Keratinocyte (primary cell): ENCODE measurements around the gene LRRC73. TPM values are rescaled to one million over a fixed set of nuclear protein-coding genes. Genes with fewer than 3 reads are reported as not detected.
A peak's percentile ranks its signal among the peaks of the same experiment; 100 is the strongest.

ENCODE experiments used
- DNase-seq: peaks from one replicate; pipeline ENCODE4 v3.0.0-alpha.2; 2011; ENCODE audit warnings: low read depth, missing footprints, low spot score
- FAIRE-seq: peaks from 2 replicates; lab custom pipeline; 2011; peaks lifted over from hg19 to GRCh38; lab: Jason Lieb, UNC
- H2AFZ ChIP-seq: 2 replicates; pipeline ENCODE4 v1.6.0; 2012; ENCODE audit warnings: low read length, control low read depth, inconsistent platforms; ENCODE audit not compliant: control insufficient read depth
- H3K27ac ChIP-seq: 2 replicates; pipeline ENCODE4 v1.5.1; 2011; ENCODE audit warnings: low read length; ENCODE audit not compliant: control insufficient read depth, insufficient read depth
- H3K27me3 ChIP-seq: 3 replicates; pipeline ENCODE4 v1.6.0; 2011; ENCODE audit warnings: low read length; ENCODE audit not compliant: control insufficient read depth, insufficient read depth; ENCODE audit errors: extremely low read depth
- H3K36me3 ChIP-seq, 2 experiments: 2 replicates in 1 of 2; 3 replicates in 1 of 2; pipeline ENCODE4 v1.5.1; 2011; ENCODE audit warnings: low read length in 2 of 2, mild to moderate bottlenecking in 1 of 2; ENCODE audit not compliant: control insufficient read depth in 2 of 2, insufficient read depth in 2 of 2; ENCODE audit errors: extremely low read depth in 1 of 2
- H3K4me1 ChIP-seq: 3 replicates; pipeline ENCODE4 v1.5.1; 2011; ENCODE audit warnings: low read length; ENCODE audit not compliant: control insufficient read depth, insufficient read depth; ENCODE audit errors: extremely low read depth
- H3K4me2 ChIP-seq: 3 replicates; pipeline ENCODE4 v1.6.0; 2011; ENCODE audit warnings: low read depth, low read length; ENCODE audit not compliant: control insufficient read depth, insufficient read depth; ENCODE audit errors: extremely low read depth
- H3K4me3 ChIP-seq, 3 experiments: fragments of 200-600 bp in 1 of 3; sonication (generic) in 1 of 3; 2 replicates in 2 of 3; 3 replicates in 1 of 3; pipeline ENCODE4 v1.5.1; 2011 to 2016; ENCODE audit warnings: low read length in 3 of 3, mild to moderate bottlenecking in 3 of 3, control low read depth in 2 of 3, inconsistent platforms in 1 of 3, low read depth in 1 of 3, mixed read lengths in 1 of 3, mixed run types in 1 of 3, moderate library complexity in 1 of 3; ENCODE audit not compliant: control insufficient read depth in 2 of 3, insufficient read depth in 2 of 3; ENCODE audit errors: extremely low read depth in 1 of 3
- H3K79me2 ChIP-seq: 2 replicates; pipeline ENCODE4 v1.6.0; 2012; ENCODE audit warnings: low read length; ENCODE audit not compliant: control insufficient read depth, insufficient read depth
- H3K9ac ChIP-seq: 3 replicates; pipeline ENCODE4 v1.6.0; 2011; ENCODE audit warnings: low read length; ENCODE audit not compliant: control insufficient read depth, insufficient read depth; ENCODE audit errors: extremely low read depth
- H3K9me1 ChIP-seq: 3 replicates; pipeline ENCODE4 v1.6.0; 2011; ENCODE audit warnings: low read length; ENCODE audit not compliant: control insufficient read depth, insufficient read depth; ENCODE audit errors: extremely low read depth
- H3K9me3 ChIP-seq: 2 replicates; pipeline ENCODE4 v1.5.1; 2012; ENCODE audit warnings: low read depth, low read length; ENCODE audit not compliant: control insufficient read depth
- H4K20me1 ChIP-seq: 3 replicates; pipeline ENCODE4 v1.6.0; 2011; ENCODE audit warnings: low read length; ENCODE audit not compliant: control insufficient read depth, insufficient read depth; ENCODE audit errors: extremely low read depth
- EZH2 ChIP-seq: IDR thresholded peaks from one replicate; pipeline ENCODE4 v1.6.1; 2012; ENCODE audit warnings: inconsistent platforms, mild to moderate bottlenecking, low read length, moderate library complexity
- dilution Hi-C: fragments of 300-500 bp; cut with MboI; formaldehyde crosslinking; loops from one replicate; pipeline ENCODE4 v1.7.0; 2020; ENCODE audit warnings: low sequenced_read_pairs; ENCODE audit not compliant: extremely low pct_ligation_motif_present
- polyA plus RNA-seq, 5 experiments: library from polyadenylated mRNA; depleted of rRNA in 3 of 5; stranded (reverse) in 3 of 5; stranded (forward) in 1 of 5; unstranded in 1 of 5; fragments of >200 nt; gene quantifications; 1 replicate in 1 of 5; 2 replicates in 3 of 5; 3 replicates in 1 of 5; pipeline versions ENCODE4 v1.2.1 to v1.2.3, GENCODE V29; 2011 to 2012; ENCODE audit warnings: missing spikeins in 2 of 5, low read depth in 1 of 5, low replicate concordance in 1 of 5
- TF ChIP-seq, protein P1 (sequence below), 3 experiments: IDR thresholded peaks in 1 of 3; conservative IDR thresholded peaks in 1 of 3; optimal IDR thresholded peaks in 1 of 3; 2 replicates in 2 of 3; 3 replicates in 1 of 3; pipeline versions ENCODE3 to v1.5.1; 2011; ENCODE audit warnings: low read length in 3 of 3, mild to moderate bottlenecking in 3 of 3, moderate library complexity in 2 of 3, control low read depth in 1 of 3, inconsistent platforms in 1 of 3; ENCODE audit not compliant: insufficient read depth in 2 of 3; ENCODE audit errors: extremely low read depth in 1 of 3

Gene LRRC73
- polyA plus RNA-seq, 1 donor (not counting 4 experiments of a cell fraction or from before 2014, with no cell fraction given): 0.16 TPM

GRCh38 chr6:43496370-43497128 is 13.6 kb downstream of the LRRC73 start:
- FAIRE-seq: peak; percentile 88

GRCh38 chr6:43495409-43495941 is 14.7 kb downstream of the LRRC73 start:
- no peak overlapping the region for H3K4me3 ChIP-seq
- DNase-seq: no peak
- TF ChIP-seq EZH2: no peak
- TF ChIP-seq, protein P1, sequence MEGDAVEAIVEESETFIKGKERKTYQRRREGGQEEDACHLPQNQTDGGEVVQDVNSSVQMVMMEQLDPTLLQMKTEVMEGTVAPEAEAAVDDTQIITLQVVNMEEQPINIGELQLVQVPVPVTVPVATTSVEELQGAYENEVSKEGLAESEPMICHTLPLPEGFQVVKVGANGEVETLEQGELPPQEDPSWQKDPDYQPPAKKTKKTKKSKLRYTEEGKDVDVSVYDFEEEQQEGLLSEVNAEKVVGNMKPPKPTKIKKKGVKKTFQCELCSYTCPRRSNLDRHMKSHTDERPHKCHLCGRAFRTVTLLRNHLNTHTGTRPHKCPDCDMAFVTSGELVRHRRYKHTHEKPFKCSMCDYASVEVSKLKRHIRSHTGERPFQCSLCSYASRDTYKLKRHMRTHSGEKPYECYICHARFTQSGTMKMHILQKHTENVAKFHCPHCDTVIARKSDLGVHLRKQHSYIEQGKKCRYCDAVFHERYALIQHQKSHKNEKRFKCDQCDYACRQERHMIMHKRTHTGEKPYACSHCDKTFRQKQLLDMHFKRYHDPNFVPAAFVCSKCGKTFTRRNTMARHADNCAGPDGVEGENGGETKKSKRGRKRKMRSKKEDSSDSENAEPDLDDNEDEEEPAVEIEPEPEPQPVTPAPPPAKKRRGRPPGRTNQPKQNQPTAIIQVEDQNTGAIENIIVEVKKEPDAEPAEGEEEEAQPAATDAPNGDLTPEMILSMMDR (optimal IDR thresholded peaks at IDR 0.05 in 1 of 3, IDR thresholded peaks at IDR 0.05 in 1 of 3, conservative IDR thresholded peaks at IDR 0.05 in 1 of 3; ENCODE audit: extremely low read depth in 1 of 3, insufficient read depth in 2 of 3, low read length in 3 of 3): peak in 2 of 3 experiments; percentile 35 to 59
- peak overlapping the region; percentile 69 for H3K4me2 ChIP-seq
- H3K9ac ChIP-seq: peak overlapping the region; percentile 49
- H3K9me1 ChIP-seq: no peaks in the 10 kb centered on the region
- no peaks in the 10 kb centered on the region for H4K20me1 ChIP-seq
- H2AFZ ChIP-seq: no peak overlapping the region
- peaks cover 4% of the 10 kb centered on the region for H3K79me2 ChIP-seq
- H3K27ac ChIP-seq: peak overlapping the region; percentile 79
- peaks cover 22 to 42% of the 10 kb centered on the region in 2 experiments for H3K36me3 ChIP-seq
- FAIRE-seq: peak; percentile 84
- H3K27me3 ChIP-seq: no peaks in the 10 kb centered on the region
- H3K9me3 ChIP-seq: no peaks in the 10 kb centered on the region
- H3K4me1 ChIP-seq: peaks cover 59% of the 10 kb centered on the region
- dilution Hi-C loops: no loop called here

More at GRCh38 chr6:43496370-43497128, 13.6 kb downstream of the LRRC73 start:
- Histone ChIP-seq H3K4me1 (peaks cover 58% of the 10 kb centered on the region), H3K4me2 (peak overlapping the region; percentile 69), H3K79me2 (peaks cover 4% of the 10 kb centered on the region), H3K4me3 (peak overlapping the region in 1 of 3 experiments; percentile 47), H3K9me3 (no peaks in the 10 kb centered on the region), H3K27ac (peak overlapping the region; percentile 79), H2AFZ (no peak overlapping the region), H3K27me3 (no peaks in the 10 kb centered on the region), H3K36me3 (peaks cover 23 to 49% of the 10 kb centered on the region in 2 experiments), H4K20me1 (no peaks in the 10 kb centered on the region), H3K9ac (peak overlapping the region; percentile 49), H3K9me1 (no peaks in the 10 kb centered on the region)
- peak; percentile 98 for DNase-seq
- dilution Hi-C loops: no loop called here
- TF ChIP-seq EZH2: no peak
- TF ChIP-seq, protein P1 (optimal IDR thresholded peaks at IDR 0.05 in 1 of 3, IDR thresholded peaks at IDR 0.05 in 1 of 3, conservative IDR thresholded peaks at IDR 0.05 in 1 of 3; ENCODE audit: extremely low read depth in 1 of 3, insufficient read depth in 2 of 3, low read length in 3 of 3): peak in 2 of 3 experiments; percentile 81 to 87
